H54 (cell line): ENCODE results near the gene PSG1.
"Not testable (repeated sequence)": the region's sequence is repeated elsewhere in the genome, so short reads cannot be mapped to it uniquely, and the experiment has no call there.

Source experiments
- DNase-seq: peaks from one replicate; pipeline ENCODE4 v3.0.0; 2011; ENCODE audit warnings: low spot score, mixed read lengths; ENCODE audit not compliant: insufficient read length
- FAIRE-seq: peaks from 3 replicates; lab custom pipeline; 2011; peaks lifted over from hg19 to GRCh38; lab: Jason Lieb, UNC
- POLR2A ChIP-seq: IDR thresholded peaks from 2 replicates; pipeline ENCODE4 v1.6.1; 2011; ENCODE audit warnings: low read depth, mild to moderate bottlenecking, low read length

The PSG1 gene

DNA sequence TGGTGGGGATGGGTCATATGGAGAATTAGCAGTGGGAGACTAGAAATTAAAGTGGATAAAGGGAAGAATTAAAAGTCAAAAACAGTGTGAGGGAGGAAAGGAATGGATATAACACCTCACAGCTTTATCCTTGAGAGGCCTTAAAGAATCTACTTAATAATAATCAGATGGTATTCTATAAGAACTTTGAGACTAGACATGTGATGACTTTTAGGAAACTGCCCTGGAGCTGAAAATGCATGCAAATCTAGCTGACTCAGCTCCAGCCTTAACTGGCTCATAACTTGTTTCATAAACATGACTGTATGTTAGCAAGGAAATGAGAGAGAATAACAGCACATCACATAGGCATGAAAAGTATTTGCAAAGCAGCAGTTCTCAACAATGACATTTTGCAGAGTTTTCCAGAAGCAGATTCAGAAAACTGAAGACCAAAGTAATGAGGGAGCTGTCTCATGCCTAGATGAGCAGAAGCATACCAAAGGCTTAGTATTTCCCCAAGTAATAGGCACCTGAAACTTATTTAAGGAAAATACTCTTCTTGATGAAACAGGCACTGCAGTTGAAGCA, 8.4 kb upstream of the PSG1 start:
- not testable (repeated sequence) for DNase-seq
- FAIRE-seq, result peak; percentile 97

DNA sequence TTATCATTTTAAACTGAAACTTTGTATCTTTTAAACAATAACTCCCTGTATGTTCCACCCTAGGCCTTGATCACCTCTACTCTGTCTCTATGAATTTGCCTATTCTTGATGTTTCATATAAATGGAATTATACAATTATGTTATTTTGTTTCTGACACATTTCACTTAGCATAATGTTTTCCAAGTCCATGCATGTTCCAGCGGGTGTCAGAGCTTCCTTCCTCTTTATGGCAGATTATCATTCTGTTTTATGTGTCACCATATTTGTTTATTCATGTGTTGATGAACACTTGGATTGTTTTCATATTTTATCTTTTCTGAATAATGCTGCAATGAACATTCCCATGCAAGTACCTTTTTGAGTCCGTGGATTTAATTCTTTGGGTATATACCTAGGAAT, 3.2 kb upstream of the PSG1 start:
- not testable (repeated sequence) for FAIRE-seq, DNase-seq

DNA sequence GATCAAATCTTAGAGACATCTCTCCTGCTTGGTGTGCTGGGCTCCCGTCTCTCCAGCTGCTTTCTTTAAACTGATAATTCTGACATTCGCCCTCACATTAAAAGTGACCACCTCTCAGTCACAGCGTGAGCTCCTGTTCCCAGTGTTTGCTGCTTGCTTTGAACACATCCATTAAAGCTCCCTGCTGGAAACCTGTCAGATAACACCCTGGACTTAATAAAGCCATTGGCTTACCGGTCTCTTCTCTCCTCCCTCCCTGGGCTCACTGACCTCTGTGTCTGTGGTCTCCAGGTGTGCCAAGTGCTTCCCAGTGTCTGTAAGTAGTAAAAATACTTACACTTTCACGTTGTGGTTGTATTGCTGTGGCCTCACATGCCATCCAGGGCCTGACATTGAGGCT, 2.5 kb upstream of the PSG1 start:
- FAIRE-seq, DNase-seq: not testable (repeated sequence)

DNA sequence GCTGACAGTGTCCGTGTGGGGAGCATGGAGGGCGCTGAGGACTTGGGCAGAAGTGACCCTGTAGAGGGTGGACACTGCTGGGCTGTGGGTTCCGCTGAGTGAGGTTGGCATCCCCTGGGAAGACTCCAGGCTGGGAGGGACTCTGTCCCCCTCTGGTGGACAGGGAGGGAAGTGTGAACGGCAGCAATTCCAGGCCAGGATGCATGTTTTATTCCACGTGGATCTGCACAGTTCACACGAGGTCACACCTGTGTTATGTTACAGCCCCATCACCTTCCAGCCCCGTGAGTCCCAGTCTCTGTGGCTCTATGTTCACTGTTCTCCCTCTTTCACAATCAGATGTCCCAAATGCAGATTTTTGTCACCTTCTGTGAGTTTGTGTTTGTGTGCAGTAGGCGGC, 1.8 kb upstream of the PSG1 start:
- not testable (repeated sequence) for FAIRE-seq, DNase-seq

DNA sequence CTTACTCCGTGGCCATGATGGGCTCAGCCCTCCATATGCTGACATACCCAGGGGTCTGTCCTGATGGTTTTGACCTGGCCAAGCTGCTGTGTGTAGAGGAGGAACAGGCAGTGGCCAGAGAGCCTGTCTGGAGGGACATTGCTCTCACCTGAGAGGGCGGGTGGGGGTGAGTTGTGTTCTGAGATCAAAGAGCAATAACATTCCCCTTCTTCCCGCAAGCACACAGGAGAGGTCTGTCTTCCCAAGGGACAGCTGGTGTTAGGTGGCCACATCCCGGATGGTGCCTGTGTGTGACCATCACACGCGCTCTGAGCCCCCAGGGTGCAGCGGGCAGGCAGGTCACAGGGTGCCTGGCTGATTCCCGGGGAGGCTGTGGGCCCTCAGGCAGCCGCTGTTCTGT, 1.1 kb upstream of the PSG1 start:
- not testable (repeated sequence) for DNase-seq

DNA sequence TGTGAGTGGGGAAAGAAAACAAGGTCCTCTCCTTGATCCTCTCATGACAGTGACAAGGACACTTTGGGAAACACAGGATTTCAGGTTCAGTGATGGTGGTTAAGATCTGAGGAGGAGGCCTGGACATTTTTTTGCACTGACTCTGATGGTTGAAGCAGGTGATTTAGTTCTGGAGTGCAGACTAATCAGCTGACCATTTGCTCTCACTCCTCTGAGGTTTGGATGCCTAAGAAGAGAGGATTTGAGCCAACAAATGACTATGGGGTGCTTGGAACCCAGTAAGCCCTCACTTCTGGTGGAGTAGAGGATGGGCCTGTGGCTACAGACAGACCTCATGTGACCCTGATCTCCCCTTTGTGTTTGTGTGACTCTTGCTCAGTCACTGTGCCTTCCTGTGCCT, 2.9 kb downstream of the PSG1 start:
- FAIRE-seq, DNase-seq: not testable (repeated sequence)

More for the DNA sequence above, 1.1 kb upstream of the PSG1 start:
- not testable (repeated sequence) for FAIRE-seq

DNA sequence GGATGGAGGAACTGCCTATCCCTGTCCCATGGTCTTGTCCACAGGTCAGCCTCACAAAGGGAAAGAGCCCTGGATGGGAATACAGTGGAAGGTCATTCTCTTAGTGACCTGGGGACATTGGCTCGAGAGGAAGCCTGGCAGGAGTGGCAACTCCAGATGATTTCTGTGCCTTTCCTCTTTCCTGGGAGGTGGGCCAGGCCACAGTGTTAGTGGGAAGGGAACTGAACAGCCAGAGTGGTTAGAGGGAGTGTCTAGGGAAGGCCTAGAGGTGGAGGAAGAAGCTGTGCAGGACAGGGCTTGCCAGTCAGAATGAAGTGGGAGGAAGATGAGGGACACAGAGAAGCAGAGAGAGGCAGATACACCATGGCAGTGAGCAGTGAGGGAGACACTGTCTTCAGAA, 3.6 kb downstream of the PSG1 start:
- DNase-seq, FAIRE-seq: not testable (repeated sequence)

DNA sequence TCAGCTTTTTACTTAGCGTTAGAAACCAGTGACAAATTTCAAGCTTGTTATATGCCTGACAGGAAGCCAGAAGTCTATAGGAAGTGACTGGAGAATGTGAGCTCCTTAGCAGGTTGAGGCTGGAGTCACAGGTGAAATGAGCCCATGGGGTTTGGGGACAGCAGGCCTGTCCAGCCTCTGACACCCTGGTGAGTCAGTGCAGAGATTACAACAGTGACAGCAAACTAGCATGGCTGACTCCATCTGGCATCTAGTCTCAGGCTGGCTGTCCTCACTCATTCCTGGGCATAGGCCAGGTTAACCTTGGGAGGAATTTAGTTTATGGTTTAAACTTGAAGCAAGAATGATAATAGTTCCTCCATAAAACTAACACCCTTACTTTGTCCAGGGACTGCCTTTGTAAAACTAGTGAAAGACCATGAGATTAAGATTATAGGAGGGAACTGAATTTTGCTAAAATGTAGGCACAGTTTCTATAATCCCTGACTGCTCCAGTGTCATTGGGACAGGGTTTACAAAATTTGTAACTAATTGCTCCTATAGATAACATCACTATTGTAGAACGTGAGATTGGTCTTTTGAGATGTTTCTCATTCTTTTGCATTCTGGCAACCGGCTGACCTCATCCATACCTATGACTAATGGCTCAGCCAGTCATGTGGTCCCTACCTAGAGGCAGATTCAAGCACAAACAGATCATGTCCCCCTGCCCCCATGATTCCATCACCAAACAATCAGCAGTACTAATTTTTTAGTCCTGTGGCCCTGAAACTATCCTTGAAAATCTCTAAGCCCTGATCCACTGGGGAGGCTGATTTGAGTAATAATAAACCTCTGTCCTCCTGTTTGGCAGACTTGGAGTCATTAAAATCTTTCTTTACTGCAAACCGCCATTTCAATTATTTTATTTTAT, 4.4 kb downstream of the PSG1 start:
- not testable (repeated sequence) for FAIRE-seq, DNase-seq

DNA sequence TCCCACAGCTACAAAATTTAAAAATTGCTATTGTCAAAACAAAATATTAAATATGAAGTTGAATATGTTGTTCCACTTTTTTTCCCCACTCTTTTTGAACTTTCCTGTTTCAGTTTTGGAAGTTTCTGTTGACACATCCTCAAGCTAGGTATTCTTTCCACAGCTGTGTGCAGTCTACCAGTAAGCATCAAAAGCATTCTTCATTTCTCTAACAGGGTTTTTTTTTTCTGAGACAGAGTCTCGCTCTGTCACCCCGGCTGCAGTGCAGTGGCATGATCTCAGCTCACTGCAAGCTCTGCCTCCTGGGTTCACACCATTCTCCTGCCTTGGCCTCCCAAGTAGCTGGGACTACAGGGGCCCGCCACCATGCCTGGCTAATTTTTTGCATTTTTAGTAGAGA, 5.4 kb downstream of the PSG1 start:
- FAIRE-seq, DNase-seq: not testable (repeated sequence)

DNA sequence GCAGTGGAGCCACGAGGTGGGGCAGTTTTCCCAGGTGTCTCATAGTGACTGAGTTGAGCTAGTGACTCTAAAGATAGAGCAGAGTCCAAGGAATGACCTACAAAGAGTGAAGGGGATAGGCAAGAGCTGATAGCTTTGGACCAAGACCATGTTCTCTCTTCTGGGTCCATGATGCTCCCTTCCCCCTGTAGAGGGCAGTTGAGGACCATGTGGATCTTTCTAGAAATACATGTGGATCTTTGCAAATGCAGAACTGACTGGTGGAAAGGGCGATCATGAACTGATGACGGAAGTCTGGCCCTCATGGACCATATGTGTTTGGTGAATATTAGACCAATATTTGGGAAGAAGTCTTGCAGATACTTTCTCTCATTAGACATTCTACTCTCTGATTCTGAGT, 6.9 kb downstream of the PSG1 start:
- no peak for DNase-seq
- no peak for FAIRE-seq
- no peak for TF ChIP-seq POLR2A

DNA sequence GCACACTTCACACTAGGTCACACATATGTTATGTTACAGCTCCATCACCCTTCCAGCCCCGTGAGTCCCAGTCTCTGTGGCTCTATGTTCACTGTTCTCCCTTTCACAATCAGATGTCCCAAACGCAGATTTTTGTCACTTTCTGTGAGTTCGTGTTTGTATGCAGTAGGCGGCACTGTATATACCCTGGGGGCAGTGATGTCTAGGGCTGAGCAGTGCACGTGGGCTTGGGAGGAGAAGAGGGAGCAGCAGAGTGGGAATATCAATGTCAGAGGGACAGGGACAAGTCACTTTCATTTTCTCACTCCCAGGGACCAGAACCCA, 22.0 kb downstream of the PSG1 start:
- DNase-seq, result no peak
- no peak for TF ChIP-seq POLR2A
- FAIRE-seq, result no peak

DNA sequence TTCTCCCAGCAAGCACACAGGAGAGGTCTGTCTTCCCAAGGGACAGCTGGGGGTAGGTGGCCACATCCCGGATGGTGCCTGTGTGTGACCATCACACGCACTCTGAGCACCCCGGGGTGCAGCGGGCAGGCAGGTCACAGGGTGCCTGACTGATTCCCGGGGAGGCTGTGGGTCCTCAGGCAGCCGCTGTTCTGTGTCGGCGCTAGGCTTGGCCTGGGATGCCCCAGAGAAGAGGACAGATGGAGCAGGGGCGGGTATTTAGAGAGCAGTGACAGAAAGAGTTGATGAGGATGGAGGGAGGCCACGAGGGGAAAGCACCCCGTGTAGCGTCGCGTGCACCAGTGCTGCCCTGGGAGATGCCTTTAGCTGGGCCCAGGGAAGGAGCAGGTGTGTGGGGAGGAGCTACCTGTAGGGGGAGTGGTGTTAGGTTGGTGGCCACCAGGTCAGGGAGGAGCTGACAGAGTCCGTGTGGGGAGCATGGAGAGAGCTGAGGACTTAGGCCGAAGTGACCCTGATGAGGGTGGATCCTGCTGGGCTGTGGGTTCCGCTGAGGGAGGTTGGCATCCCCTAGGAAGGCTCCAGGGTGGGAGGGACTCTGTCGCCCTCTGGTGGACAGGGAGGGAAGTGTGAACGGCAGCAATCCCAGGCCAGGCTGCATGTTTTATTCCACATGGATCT, 22.5 kb downstream of the PSG1 start:
- DNase-seq, FAIRE-seq: not testable (repeated sequence)

DNA sequence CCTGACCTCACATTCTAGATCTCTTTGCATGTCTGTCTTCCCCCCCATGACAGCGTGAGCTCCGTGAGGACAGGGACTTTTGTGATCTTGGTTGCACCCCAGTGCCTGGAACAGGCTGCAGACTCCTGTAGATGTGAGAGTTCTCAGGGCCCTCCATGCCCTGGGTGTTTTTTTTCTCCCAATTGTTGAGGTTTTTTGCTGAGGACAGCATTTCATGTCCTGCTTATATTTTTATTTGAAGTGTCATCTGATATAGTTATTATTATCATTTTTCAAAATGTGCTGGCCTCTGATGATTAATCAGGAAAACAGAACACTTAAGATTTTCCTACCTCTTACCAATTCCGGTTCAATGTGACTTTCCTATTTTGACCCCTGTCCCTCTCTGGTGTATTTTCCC, 24.8 kb downstream of the PSG1 start:
- FAIRE-seq, DNase-seq: not testable (repeated sequence)

DNA sequence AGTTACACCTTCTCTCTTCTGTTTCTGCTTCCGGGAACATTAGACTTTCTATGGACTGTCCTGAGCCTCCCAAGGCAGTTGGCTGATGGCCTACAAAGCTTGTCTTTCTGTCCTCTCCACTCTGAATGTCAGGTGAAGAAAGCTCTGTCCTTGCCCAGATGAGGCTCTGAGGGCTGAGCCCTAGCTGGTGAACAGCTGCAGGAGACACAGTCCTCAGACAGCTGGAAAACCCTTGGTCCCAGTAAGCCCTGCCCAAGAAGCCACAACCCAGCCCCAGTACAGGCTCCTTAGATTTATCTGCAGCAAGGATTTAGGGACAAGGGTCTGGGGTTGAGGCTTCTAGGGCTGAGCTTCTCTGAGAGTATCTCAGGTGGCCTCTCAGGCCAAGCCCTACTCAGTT, 26.3 kb downstream of the PSG1 start:
- not testable (repeated sequence) for DNase-seq, FAIRE-seq

DNA sequence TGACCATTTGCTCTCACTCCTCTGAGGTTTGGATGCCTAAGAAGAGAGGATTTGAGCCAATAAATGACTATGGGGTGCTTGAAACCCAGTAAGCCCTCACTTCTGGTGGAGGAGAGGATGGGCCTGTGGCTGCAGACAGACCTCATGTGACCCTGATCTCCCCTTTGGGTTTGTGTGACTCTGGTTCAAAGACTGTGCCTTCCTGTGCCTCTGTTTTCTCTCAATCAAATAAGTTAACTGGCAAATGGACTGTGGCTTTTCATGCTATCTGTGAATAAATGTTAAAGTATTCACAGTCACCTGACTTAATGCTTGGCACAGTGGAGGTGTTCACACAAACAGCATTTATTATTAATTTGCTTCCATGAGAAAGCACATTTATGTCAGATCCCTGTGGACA, 26.7 kb downstream of the PSG1 start:
- FAIRE-seq, DNase-seq: not testable (repeated sequence)

DNA sequence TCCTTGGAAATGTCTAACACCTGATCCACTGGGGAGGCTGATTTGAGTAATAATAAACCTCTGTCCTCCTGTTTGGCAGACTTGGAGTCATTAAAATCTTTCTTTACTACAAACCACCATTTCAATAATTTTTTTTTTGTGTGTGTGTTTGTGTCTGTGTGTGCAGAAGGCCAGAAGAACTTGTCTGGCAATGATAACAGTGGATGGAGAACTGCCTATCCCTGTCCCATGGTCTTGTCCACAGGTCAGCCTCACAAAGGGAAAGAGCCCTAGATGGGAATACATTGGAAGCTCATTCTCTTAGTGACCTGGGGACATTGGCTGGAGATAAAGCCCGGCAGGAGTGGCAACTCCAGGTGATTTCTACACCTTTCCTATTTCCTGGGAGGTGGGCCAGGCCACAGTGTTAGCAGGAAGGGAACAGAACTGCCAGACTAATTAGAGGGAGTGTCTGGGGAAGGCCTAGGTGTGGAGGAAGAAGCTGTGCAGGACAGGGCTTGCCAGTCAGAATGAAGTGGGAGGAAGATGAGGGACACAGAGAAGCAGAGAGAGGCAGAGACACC, 27.7 kb downstream of the PSG1 start:
- FAIRE-seq, DNase-seq: not testable (repeated sequence)
